ENCODE data around the gene MED13L. TPM values are rescaled to one million over a fixed set of nuclear protein-coding genes. Genes with fewer than 3 reads are reported as not detected.

The MED13L gene
- total and polyA plus RNA-seq, 2 of the 8 experiments (the other 6 are each of a cell fraction or from before 2014, with no cell fraction given): 15.9 to 51.7 TPM

GRCh38 chr12:115945491-115945885, 332.0 kb downstream of the MED13L start:
- H3K4me1 ChIP-seq (replicated peaks in 1 of 4; ENCODE audit: control insufficient read depth in 3 of 4, insufficient read depth in 4 of 4, low read length in 3 of 4): peaks cover 0 to 6% (median 2%) of the 10 kb centered on the region in 4 experiments; a peak in 4 of 7 replicates
- H3K27me3 ChIP-seq (replicated peaks in 1 of 4; ENCODE audit: control insufficient read depth in 3 of 4, extremely low read depth in 1 of 4, insufficient read depth in 3 of 4, low read length in 3 of 4): no peaks in the 10 kb centered on the region
- no peaks in the 10 kb centered on the region for H3K79me1 ChIP-seq (ENCODE audit: low read depth, low read length)
- H4K91ac ChIP-seq (replicated peaks; ENCODE audit: insufficient read length, low read length): no peak overlapping the region
- FAIRE-seq: no peak
- H3K4ac ChIP-seq (replicated peaks; ENCODE audit: insufficient read length, low read depth, low read length): no peak overlapping the region
- ChIA-PET POLR2A (ENCODE audit: partially characterized antibody) (no interaction called here), CTCF (ENCODE audit: partially characterized antibody) (interaction anchor here (1.0 to 2.7 kb wide), 4 partner anchors 9 to 657 kb away, joined by 4 to 29 read pairs (median 12); no protein-coding TSS in a partner anchor)
- H4K8ac ChIP-seq (ENCODE audit: extremely low read depth, insufficient read depth, low read length): no peak overlapping the region
- H3K4me3 ChIP-seq (ENCODE audit: extremely low read depth in 1 of 4, insufficient read depth in 2 of 4, low read depth in 3 of 4, low read length in 4 of 4): no peak overlapping the region
- H2BK15ac ChIP-seq (ENCODE audit: low read length): no peak overlapping the region
- no peaks in the 10 kb centered on the region for H3K79me2 ChIP-seq (ENCODE audit: control insufficient read depth in 1 of 2, insufficient read depth in 2 of 2, low read length in 2 of 2)
- no peaks in the 10 kb centered on the region for H4K20me1 ChIP-seq (replicated peaks in 1 of 2; ENCODE audit: control insufficient read depth in 1 of 2, insufficient read depth in 2 of 2, low read length in 2 of 2)
- H2AK5ac ChIP-seq (ENCODE audit: low read depth, low read length): no peak overlapping the region
- H2BK5ac ChIP-seq (ENCODE audit: low read depth, low read length): no peak overlapping the region
- no peak overlapping the region for H3K9ac ChIP-seq (replicated peaks in 1 of 4; ENCODE audit: extremely low read depth in 1 of 4, low read depth in 3 of 4, low read length in 3 of 4)
- H3K27ac ChIP-seq (ENCODE audit: low read depth, low read length): no peak overlapping the region
- H3K23me2 ChIP-seq (ENCODE audit: low read depth, low read length): no peaks in the 10 kb centered on the region; the same call in 1 of the 2 replicates
- H3K4me2 ChIP-seq (ENCODE audit: insufficient read depth in 1 of 2, low read depth in 2 of 2, low read length in 2 of 2): no peak overlapping the region
- TF ChIP-seq TAF1 (IDR thresholded peaks at IDR 0.05; ENCODE audit: low read depth, low read length): no peak
- TF ChIP-seq KDM1A (IDR thresholded peaks at IDR 0.05; ENCODE audit: borderline replicate concordance, low read length): no peak
- no peak for TF ChIP-seq NRF1 (IDR thresholded peaks at IDR 0.05; ENCODE audit: low read depth, low read length)
- no peak for TF ChIP-seq SP4 (IDR thresholded peaks at IDR 0.05; ENCODE audit: low read length)
- TF ChIP-seq SIRT6 (IDR thresholded peaks at IDR 0.05; ENCODE audit: low read length): no peak
- TF ChIP-seq KDM5A (IDR thresholded peaks at IDR 0.05; ENCODE audit: low read length): no peak
- TF ChIP-seq CTCF (IDR thresholded peaks at IDR 0.05; ENCODE audit: control extremely low read depth in 1 of 3, insufficient read depth in 1 of 3, low read depth in 1 of 3, low read length in 3 of 3): no peak
- TF ChIP-seq ATF3 (IDR thresholded peaks at IDR 0.05; ENCODE audit: insufficient read depth, low read depth, low read length): no peak
- no peak overlapping the region for H3K14ac ChIP-seq (ENCODE audit: insufficient read length)
- WGBS, 2 experiments (ENCODE audit: extremely low coverage in 1 of 2, insufficient coverage in 1 of 2, insufficient read length in 1 of 2, insufficient replicate concordance in 2 of 2, low coverage in 1 of 2, low lambda C conversion rate in 2 of 2, missing lambda C conversion rate in 1 of 2): 89% methylated on average over 5 of the region's 5 CpGs; no CpG with 5 or more reads in 1 of the 2 experiments
- no peak overlapping the region for H2AFZ ChIP-seq (ENCODE audit: low read length)
- H4K5ac ChIP-seq (ENCODE audit: insufficient read length, low read depth, low read length): no peak overlapping the region
- DNase-seq (ENCODE audit: low read depth in 1 of 2, low spot score in 2 of 2): no peak
- H3K36me3 ChIP-seq (ENCODE audit: control insufficient read depth in 2 of 4, insufficient read depth in 4 of 4, low read length in 3 of 4): no peaks in the 10 kb centered on the region
- H3K18ac ChIP-seq (ENCODE audit: extremely low read depth, low read length): no peak overlapping the region
- no peak overlapping the region for H3K56ac ChIP-seq (replicated peaks; ENCODE audit: insufficient read length, low read depth, low read length)
- no peaks in the 10 kb centered on the region for H3K9me3 ChIP-seq (ENCODE audit: insufficient read depth in 2 of 2, low read depth in 1 of 2, low read length in 1 of 2)
- H2BK120ac ChIP-seq (replicated peaks; ENCODE audit: low read depth, low read length): no peak overlapping the region
- no peak overlapping the region for H2BK12ac ChIP-seq (ENCODE audit: low read depth, low read length)
- H3K23ac ChIP-seq (ENCODE audit: insufficient read length): no peak overlapping the region
- H2BK20ac ChIP-seq (ENCODE audit: low read length): no peak overlapping the region
